Testis (tissue), 3 donors: ENCODE measurements around the gene TBC1D22A. TPM values are rescaled to one million over a fixed set of nuclear protein-coding genes. Genes with fewer than 3 reads are reported as not detected.

Source experiments
- DNase-seq: peaks from one replicate; pipeline ENCODE4 v3.0.0-alpha.2; 2019
- H3K27ac ChIP-seq, 2 donors: fragments of 200-600 bp; sonication (generic); one replicate each; pipeline ENCODE4 v1.5.1; 2019
- H3K27me3 ChIP-seq: fragments of 200-600 bp; sonication (generic); one replicate; pipeline ENCODE4 v1.5.1; 2019
- H3K36me3 ChIP-seq: fragments of 200-600 bp; sonication (generic); one replicate; pipeline ENCODE4 v1.5.1; 2017; ENCODE audit warnings: low read depth; ENCODE audit errors: missing control alignments
- H3K4me1 ChIP-seq: fragments of 200-600 bp; sonication (generic); one replicate; pipeline ENCODE4 v1.5.1; 2019
- H3K4me3 ChIP-seq, 2 donors: fragments of 200-600 bp; sonication (generic); one replicate each; pipeline ENCODE4 v1.5.1; 2017 to 2019
- H3K9me3 ChIP-seq: fragments of 200-600 bp; sonication (generic); one replicate; pipeline ENCODE4 v1.5.1; 2017
- POLR2A ChIP-seq: fragments of 450-650 bp; IDR thresholded peaks from one replicate; pipeline ENCODE4 v1.6.1; 2017; ENCODE audit warnings: antibody characterized with exemption, mild to moderate bottlenecking, moderate library complexity
- WGBS, 2 donors: methylation state at CpG; one replicate each; pipeline ENCODE4 v1.1.5; 2018; 5-methylcytosine and 5-hydroxymethylcytosine counted together
- intact Hi-C: fragments of 100-400 bp; cut with DNase I; formaldehyde crosslinking; loops from one replicate; pipeline ENCODE4 v1.15.1; 2023; ENCODE audit warnings: low total_unique reads
- polyA plus RNA-seq: library from polyadenylated mRNA; stranded (reverse); fragments of 350-450 nt; fragmentation: Illumina TruSeq; extraction: RNeasy Lipid Tissue Mini Kit (QIAGEN cat#74804); gene quantifications from one replicate; pipeline ENCODE4 v1.2.3, GENCODE V29; 2014; ENCODE audit warnings: low read depth, low replicate concordance; ENCODE audit not compliant: insufficient read depth
- total RNA-seq, 2 donors: library from RNA; depleted of rRNA; stranded (reverse); fragments of >200 nt; gene quantifications; one replicate each; pipeline ENCODE4 v1.2.3, GENCODE V29; 2016
- TF ChIP-seq, protein P1 (sequence below), 3 experiments: fragments of 450-650 bp in 2 of 3; fragments of 200-600 bp in 1 of 3; sonication (generic) in 1 of 3; IDR thresholded peaks; one replicate each; pipeline ENCODE4 v1.5.1; 2016 to 2019; ENCODE audit warnings: antibody characterized with exemption in 3 of 3, mild to moderate bottlenecking in 2 of 3, moderate library complexity in 1 of 3

TBC1D22A gene
- total and polyA plus RNA-seq, 3 donors from 2014 or later = 16.6 to 32.8 (median 28.5) TPM

DNA sequence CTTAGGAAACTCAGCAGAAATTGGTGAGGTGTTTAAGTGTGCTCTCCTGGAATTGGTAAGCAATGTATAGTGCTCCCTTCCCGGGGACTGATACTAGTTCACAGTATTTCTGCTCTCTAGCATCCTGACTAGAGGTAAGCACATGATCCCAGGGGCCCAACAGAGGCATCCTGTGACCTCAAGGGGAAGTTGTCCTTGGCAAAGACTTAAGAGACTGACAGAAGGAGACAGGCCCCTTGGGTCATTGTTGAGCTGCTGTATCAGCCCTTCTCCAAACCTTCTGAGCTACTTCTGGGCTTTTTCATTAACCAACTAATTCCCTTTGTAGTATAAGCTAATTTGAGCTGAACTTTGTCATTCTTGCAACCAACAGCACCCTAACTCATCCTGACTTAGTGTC lies 4.3 kb upstream of the TBC1D22A start:
- Histone ChIP-seq H3K36me3 (no peaks in the 10 kb centered on the region), H3K4me1 (peaks cover 8% of the 10 kb centered on the region), H3K4me3 (no peak overlapping the region), H3K9me3 (no peaks in the 10 kb centered on the region), H3K27me3 (no peaks in the 10 kb centered on the region), H3K27ac (no peak overlapping the region)
- intact Hi-C loops = no loop called here
- DNase-seq = no peak
- WGBS, 2 donors = 70 to 89% methylated on average over 1 of the region's 1 CpG
- TF ChIP-seq POLR2A = no peak
- TF ChIP-seq, protein P1, sequence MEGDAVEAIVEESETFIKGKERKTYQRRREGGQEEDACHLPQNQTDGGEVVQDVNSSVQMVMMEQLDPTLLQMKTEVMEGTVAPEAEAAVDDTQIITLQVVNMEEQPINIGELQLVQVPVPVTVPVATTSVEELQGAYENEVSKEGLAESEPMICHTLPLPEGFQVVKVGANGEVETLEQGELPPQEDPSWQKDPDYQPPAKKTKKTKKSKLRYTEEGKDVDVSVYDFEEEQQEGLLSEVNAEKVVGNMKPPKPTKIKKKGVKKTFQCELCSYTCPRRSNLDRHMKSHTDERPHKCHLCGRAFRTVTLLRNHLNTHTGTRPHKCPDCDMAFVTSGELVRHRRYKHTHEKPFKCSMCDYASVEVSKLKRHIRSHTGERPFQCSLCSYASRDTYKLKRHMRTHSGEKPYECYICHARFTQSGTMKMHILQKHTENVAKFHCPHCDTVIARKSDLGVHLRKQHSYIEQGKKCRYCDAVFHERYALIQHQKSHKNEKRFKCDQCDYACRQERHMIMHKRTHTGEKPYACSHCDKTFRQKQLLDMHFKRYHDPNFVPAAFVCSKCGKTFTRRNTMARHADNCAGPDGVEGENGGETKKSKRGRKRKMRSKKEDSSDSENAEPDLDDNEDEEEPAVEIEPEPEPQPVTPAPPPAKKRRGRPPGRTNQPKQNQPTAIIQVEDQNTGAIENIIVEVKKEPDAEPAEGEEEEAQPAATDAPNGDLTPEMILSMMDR (IDR thresholded peaks at IDR 0.05) = no peak

DNA sequence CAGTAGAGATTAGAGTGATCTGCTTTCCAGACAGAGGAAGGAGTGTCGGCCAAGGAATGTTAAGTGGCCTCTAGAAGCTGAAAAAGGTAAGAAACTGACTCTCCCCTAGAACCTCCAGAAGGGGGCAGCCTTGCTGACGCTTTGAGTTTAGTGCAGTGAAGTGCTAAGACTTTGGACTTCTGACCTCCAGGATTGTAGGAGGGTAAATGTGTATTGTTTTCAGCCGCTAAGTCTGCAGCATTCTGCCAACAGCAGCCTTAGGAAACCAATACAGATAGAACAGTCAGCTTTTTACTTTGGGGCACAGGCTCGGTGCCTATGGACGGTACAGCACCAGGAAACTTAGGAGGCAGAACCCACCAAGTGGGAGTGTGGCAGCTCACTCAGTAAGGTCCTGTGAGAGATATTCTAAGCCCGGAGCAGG lies 3.6 kb upstream of the TBC1D22A start:
- DNase-seq = peak; percentile 60
- intact Hi-C loops = no loop called here
- TF ChIP-seq, protein P1 (IDR thresholded peaks at IDR 0.05) = peak in 1 of 3 experiments; percentile 48
- no peak for TF ChIP-seq POLR2A
- Histone ChIP-seq H3K9me3 (no peaks in the 10 kb centered on the region), H3K27me3 (no peaks in the 10 kb centered on the region), H3K36me3 (no peaks in the 10 kb centered on the region), H3K4me3 (no peak overlapping the region), H3K4me1 (peaks cover 12% of the 10 kb centered on the region), H3K27ac (no peak overlapping the region)
- 59 to 63% methylated on average over 6 of the region's 6 CpGs for WGBS, 2 donors

DNA sequence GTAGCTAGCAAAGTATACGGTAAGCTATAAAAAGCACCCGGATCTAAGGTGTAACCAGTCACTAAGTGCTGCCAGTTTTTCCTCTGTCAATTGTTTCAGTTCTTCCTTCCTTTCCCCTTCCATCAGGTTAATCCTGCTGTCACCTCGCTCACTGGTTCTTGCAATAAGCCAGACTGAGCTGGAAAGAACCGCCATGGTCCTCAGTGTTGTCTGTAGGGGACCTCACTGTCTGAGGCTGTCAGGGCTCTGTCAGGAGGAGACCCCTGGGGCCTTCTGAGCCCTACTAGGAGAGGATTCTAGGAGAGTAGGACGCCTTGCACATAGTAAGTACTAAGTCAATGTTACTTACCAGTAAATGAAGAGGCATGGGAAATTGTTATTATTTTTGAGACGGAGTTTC lies 1.4 kb upstream of the TBC1D22A start:
- DNase-seq = no peak
- peaks cover 12% of the 10 kb centered on the region for H3K4me1 ChIP-seq
- no peaks in the 10 kb centered on the region for H3K27me3 ChIP-seq
- H3K36me3 ChIP-seq = no peaks in the 10 kb centered on the region
- 78 to 81% methylated on average over 6 of the region's 6 CpGs for WGBS, 2 donors
- H3K4me3 ChIP-seq = no peak overlapping the region
- intact Hi-C loops = no loop called here
- no peak for TF ChIP-seq POLR2A
- TF ChIP-seq, protein P1 (IDR thresholded peaks at IDR 0.05) = no peak
- H3K9me3 ChIP-seq = no peaks in the 10 kb centered on the region
- no peak overlapping the region for H3K27ac ChIP-seq

DNA sequence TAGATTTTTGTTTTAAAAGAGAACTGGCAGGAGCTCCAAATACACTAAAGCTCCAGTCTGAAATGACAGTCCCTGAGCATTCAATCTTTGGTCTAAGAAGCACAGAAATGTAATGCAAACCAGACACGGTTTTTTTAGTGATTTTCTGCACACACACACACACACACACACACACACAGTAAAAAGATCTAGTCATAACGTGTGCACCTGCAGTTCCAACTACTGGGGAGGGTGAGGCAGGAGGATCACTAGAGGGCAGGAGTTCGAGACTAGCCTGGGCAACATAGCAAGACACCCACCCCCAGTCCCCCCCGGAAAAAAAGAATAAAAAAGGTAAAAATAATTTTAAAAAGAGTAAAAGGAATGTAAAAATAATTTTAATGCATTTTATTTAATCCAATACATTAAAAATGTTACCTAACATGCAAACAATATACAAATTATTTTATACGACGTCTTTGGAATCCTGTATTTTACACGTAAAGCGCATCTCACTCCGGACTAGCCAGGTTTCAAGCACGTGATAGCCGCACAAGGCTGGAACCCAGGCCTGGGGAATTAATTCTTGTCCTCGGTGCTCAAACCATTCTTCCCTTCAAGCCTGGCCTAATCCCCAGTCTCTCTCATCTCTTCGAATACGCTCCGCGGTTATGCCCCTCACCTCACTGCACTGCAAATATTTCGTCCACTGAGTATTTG lies 762 bp upstream of the TBC1D22A start:
- Histone ChIP-seq H3K36me3 (no peaks in the 10 kb centered on the region), H3K9me3 (no peaks in the 10 kb centered on the region), H3K4me3 (peak overlapping the region; percentile 95 to 99), H3K27me3 (no peaks in the 10 kb centered on the region), H3K27ac (peak overlapping the region; percentile 74 to 88), H3K4me1 (peaks cover 12% of the 10 kb centered on the region)
- DNase-seq = no peak
- TF ChIP-seq POLR2A = no peak
- TF ChIP-seq, protein P1 (IDR thresholded peaks at IDR 0.05) = no peak
- WGBS, 2 donors = 5 to 8% methylated on average over 17 of the region's 17 CpGs
- intact Hi-C loops = no loop called here
